ENCODE data around the gene DCDC2C. TPM values are rescaled to one million over a fixed set of nuclear protein-coding genes. Genes with fewer than 3 reads are reported as not detected.

Gene DCDC2C
- total RNA-seq, 4 donors from 2014 or later, result not detected

- no peak overlapping the region for H3K27ac ChIP-seq
- no peaks in the 10 kb centered on the region for H3K27me3 ChIP-seq
- no peaks in the 10 kb centered on the region for H3K9me3 ChIP-seq
- H3K36me3 ChIP-seq, result no peaks in the 10 kb centered on the region
- DNase-seq, result no peak
- no peaks in the 10 kb centered on the region for H3K4me1 ChIP-seq
- no peak overlapping the region for H3K4me3 ChIP-seq
- intact Hi-C loops (cut with DNase I; ENCODE audit: low total_unique reads), result no loop called here
- no peak for TF ChIP-seq POLR2A (IDR thresholded peaks at IDR 0.05)
- TF ChIP-seq, protein P1, sequence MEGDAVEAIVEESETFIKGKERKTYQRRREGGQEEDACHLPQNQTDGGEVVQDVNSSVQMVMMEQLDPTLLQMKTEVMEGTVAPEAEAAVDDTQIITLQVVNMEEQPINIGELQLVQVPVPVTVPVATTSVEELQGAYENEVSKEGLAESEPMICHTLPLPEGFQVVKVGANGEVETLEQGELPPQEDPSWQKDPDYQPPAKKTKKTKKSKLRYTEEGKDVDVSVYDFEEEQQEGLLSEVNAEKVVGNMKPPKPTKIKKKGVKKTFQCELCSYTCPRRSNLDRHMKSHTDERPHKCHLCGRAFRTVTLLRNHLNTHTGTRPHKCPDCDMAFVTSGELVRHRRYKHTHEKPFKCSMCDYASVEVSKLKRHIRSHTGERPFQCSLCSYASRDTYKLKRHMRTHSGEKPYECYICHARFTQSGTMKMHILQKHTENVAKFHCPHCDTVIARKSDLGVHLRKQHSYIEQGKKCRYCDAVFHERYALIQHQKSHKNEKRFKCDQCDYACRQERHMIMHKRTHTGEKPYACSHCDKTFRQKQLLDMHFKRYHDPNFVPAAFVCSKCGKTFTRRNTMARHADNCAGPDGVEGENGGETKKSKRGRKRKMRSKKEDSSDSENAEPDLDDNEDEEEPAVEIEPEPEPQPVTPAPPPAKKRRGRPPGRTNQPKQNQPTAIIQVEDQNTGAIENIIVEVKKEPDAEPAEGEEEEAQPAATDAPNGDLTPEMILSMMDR (IDR thresholded peaks at IDR 0.05), result no peak
Measured at GRCh38 chr2:3754280-3754679, 50.9 kb downstream of the DCDC2C start.

- no peak for DNase-seq
- intact Hi-C loops (cut with DNase I; ENCODE audit: low total_unique reads), result no loop called here
- no peak overlapping the region for H3K4me3 ChIP-seq
- no peaks in the 10 kb centered on the region for H3K9me3 ChIP-seq
- no peak overlapping the region for H3K27ac ChIP-seq
- H3K4me1 ChIP-seq, result no peaks in the 10 kb centered on the region
- H3K36me3 ChIP-seq, result no peaks in the 10 kb centered on the region
- TF ChIP-seq, protein P1 (IDR thresholded peaks at IDR 0.05), result no peak
- TF ChIP-seq POLR2A (IDR thresholded peaks at IDR 0.05), result no peak
- H3K27me3 ChIP-seq, result no peaks in the 10 kb centered on the region
Measured at GRCh38 chr2:3754795-3755194, 51.4 kb downstream of the DCDC2C start.

- intact Hi-C loops (cut with DNase I; ENCODE audit: low total_unique reads), result no loop called here
- Histone ChIP-seq H3K9me3 (no peaks in the 10 kb centered on the region), H3K27me3 (no peaks in the 10 kb centered on the region), H3K36me3 (no peaks in the 10 kb centered on the region), H3K27ac (no peak overlapping the region), H3K4me3 (no peak overlapping the region), H3K4me1 (no peaks in the 10 kb centered on the region)
- no peak for DNase-seq
- TF ChIP-seq, protein P1 (IDR thresholded peaks at IDR 0.05), result no peak
- TF ChIP-seq POLR2A (IDR thresholded peaks at IDR 0.05), result no peak
Measured at GRCh38 chr2:3755277-3755676, 51.9 kb downstream of the DCDC2C start.

GRCh38 chr2:3756306-3756705, 52.9 kb downstream of the DCDC2C start:
- TF ChIP-seq, protein P1 (IDR thresholded peaks at IDR 0.05), result no peak
- no peak for TF ChIP-seq POLR2A (IDR thresholded peaks at IDR 0.05)
- intact Hi-C loops (cut with DNase I; ENCODE audit: low total_unique reads), result no loop called here
- Histone ChIP-seq H3K36me3 (no peaks in the 10 kb centered on the region), H3K4me1 (no peaks in the 10 kb centered on the region), H3K27me3 (no peaks in the 10 kb centered on the region), H3K9me3 (no peaks in the 10 kb centered on the region), H3K27ac (no peak overlapping the region), H3K4me3 (no peak overlapping the region)
- no peak for DNase-seq

- Histone ChIP-seq H3K36me3 (no peaks in the 10 kb centered on the region), H3K4me3 (no peak overlapping the region), H3K27ac (no peak overlapping the region), H3K9me3 (no peaks in the 10 kb centered on the region), H3K27me3 (no peaks in the 10 kb centered on the region), H3K4me1 (no peaks in the 10 kb centered on the region)
- no peak for DNase-seq
- intact Hi-C loops (cut with DNase I; ENCODE audit: low total_unique reads), result no loop called here
- no peak for TF ChIP-seq POLR2A (IDR thresholded peaks at IDR 0.05)
- TF ChIP-seq, protein P1 (IDR thresholded peaks at IDR 0.05), result no peak
Measured at GRCh38 chr2:3758906-3759305, 55.5 kb downstream of the DCDC2C start.

All from uterus (tissue), 4 donors.